AG10803 (cell line): ENCODE measurements around the gene FBXO44.

Source experiments
- DNase-seq: peaks from one replicate; pipeline ENCODE4 v3.0.0; 2010; ENCODE audit warnings: low read depth
- H3K4me3 ChIP-seq: 2 replicates; pipeline ENCODE4 v1.5.1; 2011; ENCODE audit warnings: mild to moderate bottlenecking, low read length, control low read depth
- CTCF ChIP-seq: conservative IDR thresholded peaks from 2 replicates; pipeline ENCODE4 v1.5.1; 2011; ENCODE audit warnings: mild to moderate bottlenecking, low read length, control low read depth, inconsistent platforms

Gene FBXO44

DNA sequence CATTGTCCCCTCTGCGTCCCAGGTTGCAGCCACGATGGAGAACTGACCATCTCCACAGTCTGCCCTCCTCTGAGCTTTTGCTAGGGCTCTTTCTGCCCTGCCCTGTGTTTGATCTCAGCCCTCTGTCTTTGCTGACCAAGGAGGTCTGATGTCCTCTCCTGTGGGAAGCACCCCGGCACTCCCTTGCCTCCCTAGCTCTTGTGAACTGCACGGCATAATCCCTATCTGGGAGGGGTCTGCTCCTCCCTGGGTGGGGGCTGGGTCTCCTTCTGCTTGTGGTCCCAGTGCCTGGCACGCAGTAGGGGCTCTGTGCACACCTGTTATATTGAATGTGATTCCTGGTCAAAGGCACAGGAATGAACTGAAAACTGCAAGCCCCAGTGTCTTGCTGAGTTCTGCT is 39.2 kb downstream of the FBXO44 start:
- no peak for TF ChIP-seq CTCF
- no peak overlapping the region for H3K4me3 ChIP-seq

DNA sequence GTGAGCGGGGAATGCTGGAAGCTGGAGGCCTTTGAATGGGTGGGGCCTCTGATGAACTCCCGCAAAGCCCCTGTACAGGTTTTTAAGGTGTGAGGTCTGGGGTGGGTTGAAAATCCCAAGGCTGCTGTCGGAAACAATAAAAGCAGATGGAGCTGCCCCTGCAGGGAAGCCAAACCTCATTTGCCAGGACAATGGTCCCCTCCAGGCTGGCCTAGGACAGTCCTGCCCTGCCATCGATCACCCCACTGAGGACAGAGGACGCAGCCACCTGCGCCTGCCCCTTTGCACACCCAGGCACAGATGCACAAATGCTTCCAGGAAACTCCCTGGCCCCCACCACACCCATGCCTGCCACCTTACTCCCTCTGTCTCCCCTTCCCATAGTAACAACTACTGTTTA is 41.2 kb downstream of the FBXO44 start:
- TF ChIP-seq CTCF: no peak
- no peak overlapping the region for H3K4me3 ChIP-seq
- no peak for DNase-seq

More for the DNA sequence above, 39.2 kb downstream of the FBXO44 start:
- no peak for DNase-seq

DNA sequence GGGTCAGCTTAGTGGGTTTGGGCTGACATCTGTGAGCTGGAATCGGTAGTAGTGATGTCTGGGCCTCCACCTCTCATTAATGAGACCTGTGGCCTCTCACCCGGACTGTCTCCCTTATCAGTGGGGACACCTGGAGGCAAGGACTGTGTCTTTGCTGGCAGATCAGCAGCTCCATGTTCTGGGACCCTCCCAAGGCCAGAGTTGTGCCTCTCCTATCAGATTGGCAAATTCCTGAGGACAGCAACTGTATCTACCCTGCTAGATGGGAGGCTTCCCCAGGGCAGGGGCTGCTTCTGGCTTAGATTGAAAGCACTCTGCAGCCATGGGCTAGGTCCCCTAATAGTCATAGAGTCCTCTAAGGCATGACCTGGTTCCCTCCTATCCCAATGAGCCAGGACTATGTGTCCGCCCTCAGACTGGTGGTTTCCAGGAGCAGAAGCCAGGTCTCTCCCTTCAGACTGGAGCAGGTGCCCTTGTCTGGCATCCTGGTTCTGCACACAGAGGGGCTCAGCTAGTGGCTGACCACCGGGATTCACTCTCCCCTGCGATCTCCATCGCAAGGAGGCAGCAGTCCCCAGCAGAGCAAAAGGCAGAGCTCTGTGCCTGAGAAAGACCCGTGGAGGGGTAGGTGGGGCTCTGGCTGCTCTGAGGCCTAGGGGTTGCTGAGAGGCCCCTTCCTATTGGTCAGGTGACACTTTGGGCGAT is 42.7 kb downstream of the FBXO44 start:
- no peak for DNase-seq
- H3K4me3 ChIP-seq: no peak overlapping the region
- no peak for TF ChIP-seq CTCF

GRCh38 chr1:11697893-11698210 is 43.2 kb downstream of the FBXO44 start:
- TF ChIP-seq CTCF: no peak
- no peak overlapping the region for H3K4me3 ChIP-seq
- no peak for DNase-seq

DNA sequence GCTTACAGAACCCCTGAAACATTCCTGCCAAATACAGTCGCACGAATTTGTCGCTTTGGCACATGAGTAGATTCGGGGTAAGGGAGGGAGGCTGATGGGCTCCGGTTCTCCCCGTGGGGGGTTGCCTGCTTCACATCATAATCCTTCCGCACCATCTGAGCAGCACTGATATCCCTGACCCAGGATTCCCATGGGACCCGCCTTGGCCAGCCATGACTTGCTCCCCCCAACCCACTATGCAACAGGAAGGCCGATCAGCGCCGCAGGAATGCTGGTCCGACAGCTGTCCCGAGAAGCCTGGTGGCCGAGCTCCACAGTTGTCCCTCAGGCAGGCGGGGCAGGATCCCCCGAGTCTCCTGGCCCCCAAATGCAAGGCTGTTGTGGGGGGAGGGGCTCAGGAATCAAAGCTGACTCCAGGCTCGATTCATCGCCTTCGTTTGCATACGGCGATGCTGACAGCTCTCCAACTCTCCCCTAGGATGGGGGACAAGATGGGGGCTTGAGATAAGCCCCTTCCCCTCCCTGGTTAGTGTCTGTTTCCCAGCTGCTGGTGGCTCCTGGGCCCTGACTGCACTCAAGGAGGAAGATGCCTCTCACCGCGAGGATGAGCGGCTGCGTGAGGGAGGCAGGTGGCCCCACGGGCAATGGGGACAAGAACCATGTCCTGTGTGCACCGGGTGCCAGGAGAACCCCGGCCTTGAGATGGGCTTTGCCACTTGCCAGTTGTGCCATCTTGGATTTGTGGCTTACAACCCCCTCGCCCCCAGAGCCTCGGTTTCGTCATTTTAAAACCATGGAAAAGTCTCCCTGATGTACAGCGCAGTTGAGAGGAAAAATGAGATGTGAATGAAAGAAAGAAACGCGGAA is 46.2 kb downstream of the FBXO44 start:
- TF ChIP-seq CTCF: no peak
- H3K4me3 ChIP-seq: no peak overlapping the region

DNA sequence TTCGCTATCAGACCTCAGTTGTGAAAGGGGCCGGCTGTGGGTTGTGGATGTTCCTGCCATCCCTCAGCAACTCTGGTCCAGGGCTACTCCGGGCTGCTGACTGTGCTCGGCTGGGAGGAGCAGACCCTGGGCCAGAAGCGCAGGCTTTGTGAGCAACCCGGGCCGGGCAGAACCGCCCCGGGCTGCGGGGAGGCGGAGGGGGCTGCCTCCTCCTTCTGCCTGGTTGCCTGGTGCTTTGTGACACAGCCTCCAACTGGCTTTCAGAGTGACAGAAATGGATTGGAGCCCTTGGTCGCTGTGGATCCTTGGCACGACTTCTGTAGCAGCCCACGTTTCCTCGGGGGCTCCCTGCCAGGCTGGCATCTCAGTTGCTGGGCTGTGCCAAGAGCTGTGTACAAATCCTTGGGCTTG is 46.9 kb downstream of the FBXO44 start:
- no peak overlapping the region for H3K4me3 ChIP-seq
- TF ChIP-seq CTCF: no peak
- no peak for DNase-seq

More for the DNA sequence above, 46.2 kb downstream of the FBXO44 start:
- no peak for DNase-seq
